Spinal cord (tissue), 10 donors: ENCODE measurements around the gene DCAF8. TPM values are rescaled to one million over a fixed set of nuclear protein-coding genes. Genes with fewer than 3 reads are reported as not detected.

ENCODE experiments used
- DNase-seq, 6 donors: peaks; one replicate each; pipeline versions ENCODE4 v3.0.0 to v3.0.0-alpha.2; 2013 to 2015; ENCODE audit warnings: low spot score in 6 of 6, low read depth in 4 of 6
- H3K27ac ChIP-seq: one replicate; pipeline ENCODE4 v1.5.1; 2013; ENCODE audit warnings: low read depth, low read length, control low read depth
- H3K27me3 ChIP-seq: one replicate; pipeline ENCODE4 v1.6.1; 2013; ENCODE audit warnings: low read length; ENCODE audit not compliant: control insufficient read depth, insufficient read depth
- H3K36me3 ChIP-seq: one replicate; pipeline ENCODE4 v1.6.1; 2013; ENCODE audit warnings: low read length; ENCODE audit not compliant: control insufficient read depth, insufficient read depth
- H3K4me1 ChIP-seq: one replicate; pipeline ENCODE4 v1.6.1; 2013; ENCODE audit warnings: low read length; ENCODE audit not compliant: control insufficient read depth, insufficient read depth
- H3K4me3 ChIP-seq: one replicate; pipeline ENCODE4 v1.5.1; 2013; ENCODE audit warnings: low read depth, low read length, control low read depth
- H3K9me3 ChIP-seq: one replicate; pipeline ENCODE4 v1.6.1; 2013; ENCODE audit warnings: low read length; ENCODE audit not compliant: control insufficient read depth, insufficient read depth
- WGBS: methylation state at CpG from one replicate; pipeline ENCODE4 v1.1.5; 2013; ENCODE audit warnings: missing lambda C conversion rate; ENCODE audit not compliant: insufficient coverage; 5-methylcytosine and 5-hydroxymethylcytosine counted together
- polyA plus RNA-seq, 2 donors: library from polyadenylated mRNA; unstranded; fragments of 120-200 nt; gene quantifications; one replicate each; pipeline ENCODE4 v1.2.1, GENCODE V29; 2013; ENCODE audit not compliant: insufficient read length in 2 of 2
- total RNA-seq, 2 donors: library from RNA; depleted of rRNA in 1 of 2; stranded (reverse); fragments of 120-200 nt in 1 of 2; fragments of >200 nt in 1 of 2; gene quantifications; one replicate each; pipeline versions ENCODE4 v1.2.3 to v1.2.4, GENCODE V29; 2013 to 2014
- donor health status: healthy.

Gene DCAF8
- total and polyA plus RNA-seq, 4 donors = 87.6 to 179 (median 146) TPM

DNA sequence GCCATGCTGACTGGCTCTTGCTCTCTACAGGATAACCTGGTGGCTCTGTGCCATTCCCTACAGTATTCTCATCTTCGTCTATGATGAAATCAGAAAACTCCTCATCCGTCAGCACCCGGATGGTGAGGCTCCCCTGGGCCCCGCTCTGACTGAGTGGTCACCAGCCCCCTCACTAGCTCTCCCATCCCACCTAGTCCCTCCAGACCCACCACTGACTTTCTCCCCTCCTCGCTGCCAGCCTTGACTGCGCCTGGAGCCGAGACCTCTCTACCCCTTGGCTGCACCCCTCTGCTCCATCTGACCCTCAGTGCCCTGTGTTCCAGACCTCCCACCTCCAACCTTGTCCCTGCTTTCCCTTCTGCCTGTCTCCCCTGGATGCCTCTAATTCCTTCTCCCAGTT is 76.1 kb downstream of the DCAF8 start:
- H3K27me3 ChIP-seq = no peaks in the 10 kb centered on the region
- H3K27ac ChIP-seq = no peak overlapping the region
- H3K4me1 ChIP-seq = peaks cover 17% of the 10 kb centered on the region
- no peaks in the 10 kb centered on the region for H3K36me3 ChIP-seq
- DNase-seq = no peak
- 97% methylated on average over 7 of the region's 7 CpGs for WGBS
- no peaks in the 10 kb centered on the region for H3K9me3 ChIP-seq
- H3K4me3 ChIP-seq = no peak overlapping the region

DNA sequence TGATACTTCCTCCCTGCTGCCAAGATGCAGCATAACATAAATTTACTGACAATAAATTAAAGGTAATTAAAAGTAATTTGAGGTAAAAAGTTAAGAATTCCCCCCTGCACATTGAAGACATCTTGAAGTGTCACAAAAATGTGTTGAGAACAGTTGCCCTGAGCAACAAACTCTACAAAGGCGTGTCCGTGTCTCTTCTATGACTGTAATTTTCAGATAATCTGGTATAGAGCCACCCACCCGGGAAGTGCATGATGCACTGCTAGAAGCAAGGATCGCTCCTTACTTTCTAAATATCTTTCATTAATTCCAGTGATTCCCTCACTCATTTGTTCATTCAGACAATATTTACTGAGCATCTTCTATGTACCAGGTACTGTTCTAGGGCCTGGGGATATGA is 83.0 kb downstream of the DCAF8 start:
- WGBS = 97% methylated on average over 4 of the region's 4 CpGs
- Histone ChIP-seq H3K4me3 (no peak overlapping the region), H3K36me3 (no peaks in the 10 kb centered on the region), H3K27ac (no peak overlapping the region), H3K9me3 (no peaks in the 10 kb centered on the region), H3K4me1 (no peaks in the 10 kb centered on the region), H3K27me3 (no peaks in the 10 kb centered on the region)
- DNase-seq = no peak

DNA sequence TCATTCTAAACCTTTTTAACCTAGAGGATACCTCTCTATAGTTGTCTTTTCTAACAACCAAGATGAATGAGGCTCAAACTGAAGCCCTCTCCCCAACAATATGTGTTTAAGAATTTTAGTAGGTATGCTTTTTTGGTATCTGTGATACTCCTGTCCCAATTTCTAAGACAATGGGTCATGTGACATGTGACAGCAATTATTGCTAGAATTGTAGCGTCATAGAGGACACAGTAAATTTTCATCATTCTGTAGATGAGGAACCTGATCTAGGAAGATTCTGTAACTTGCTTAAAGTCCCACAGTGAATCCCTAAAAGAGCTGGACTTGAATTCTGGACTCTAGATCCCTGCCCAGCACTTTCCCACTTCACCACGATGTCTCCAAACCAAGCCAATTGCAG is 83.6 kb downstream of the DCAF8 start:
- H3K4me1 ChIP-seq = no peaks in the 10 kb centered on the region
- WGBS = 83% methylated on average over 1 of the region's 2 CpGs
- H3K27me3 ChIP-seq = no peaks in the 10 kb centered on the region
- H3K36me3 ChIP-seq = no peaks in the 10 kb centered on the region
- no peak for DNase-seq
- H3K27ac ChIP-seq = no peak overlapping the region
- no peaks in the 10 kb centered on the region for H3K9me3 ChIP-seq
- no peak overlapping the region for H3K4me3 ChIP-seq

DNA sequence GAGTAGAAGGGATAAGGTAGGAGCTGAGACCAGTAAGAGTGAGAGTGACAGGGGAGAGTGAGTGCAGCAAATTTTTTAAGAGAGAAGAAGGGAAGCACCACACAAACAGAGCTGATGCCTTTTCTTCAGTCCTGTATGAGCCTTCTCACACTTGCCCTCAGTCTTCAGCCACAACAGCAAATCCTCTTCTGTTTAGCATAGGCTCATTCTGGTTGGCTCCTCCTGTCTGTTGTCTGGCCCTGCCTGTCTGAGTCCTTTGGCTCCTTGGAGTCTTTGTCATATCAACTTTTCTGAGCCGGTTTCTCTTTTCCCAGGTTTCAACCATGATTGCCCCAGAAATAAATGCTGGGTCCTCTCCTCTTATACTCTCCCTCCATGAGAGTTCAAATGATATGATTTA is 84.7 kb downstream of the DCAF8 start:
- DNase-seq = no peak
- H3K4me3 ChIP-seq = no peak overlapping the region
- 80% methylated on average over 1 of the region's 1 CpG for WGBS
- no peaks in the 10 kb centered on the region for H3K27me3 ChIP-seq
- no peaks in the 10 kb centered on the region for H3K9me3 ChIP-seq
- H3K4me1 ChIP-seq = no peaks in the 10 kb centered on the region
- H3K36me3 ChIP-seq = no peaks in the 10 kb centered on the region
- H3K27ac ChIP-seq = no peak overlapping the region

DNA sequence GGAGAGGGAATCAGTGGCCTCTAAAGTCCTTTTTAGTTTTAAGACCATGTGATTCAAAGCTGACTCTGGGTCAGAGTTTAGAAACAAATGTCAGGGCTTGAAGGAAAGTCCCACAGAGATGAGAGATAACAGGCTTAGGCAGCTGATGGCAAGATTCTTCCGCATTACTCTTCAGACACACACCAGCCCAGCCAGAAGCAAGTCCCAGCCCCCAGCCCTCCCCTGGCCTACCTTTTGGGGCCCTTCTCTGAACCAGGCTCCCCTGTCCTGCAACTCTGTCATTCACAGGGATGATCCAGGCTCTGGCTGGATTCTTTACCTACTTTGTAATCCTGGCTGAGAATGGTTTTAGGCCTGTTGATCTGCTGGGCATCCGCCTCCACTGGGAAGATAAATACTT is 85.1 kb downstream of the DCAF8 start:
- Histone ChIP-seq H3K4me3 (no peak overlapping the region), H3K9me3 (no peaks in the 10 kb centered on the region), H3K27me3 (no peaks in the 10 kb centered on the region), H3K36me3 (no peaks in the 10 kb centered on the region), H3K4me1 (no peaks in the 10 kb centered on the region), H3K27ac (no peak overlapping the region)
- WGBS = 85% methylated on average over 2 of the region's 2 CpGs
- DNase-seq = no peak

DNA sequence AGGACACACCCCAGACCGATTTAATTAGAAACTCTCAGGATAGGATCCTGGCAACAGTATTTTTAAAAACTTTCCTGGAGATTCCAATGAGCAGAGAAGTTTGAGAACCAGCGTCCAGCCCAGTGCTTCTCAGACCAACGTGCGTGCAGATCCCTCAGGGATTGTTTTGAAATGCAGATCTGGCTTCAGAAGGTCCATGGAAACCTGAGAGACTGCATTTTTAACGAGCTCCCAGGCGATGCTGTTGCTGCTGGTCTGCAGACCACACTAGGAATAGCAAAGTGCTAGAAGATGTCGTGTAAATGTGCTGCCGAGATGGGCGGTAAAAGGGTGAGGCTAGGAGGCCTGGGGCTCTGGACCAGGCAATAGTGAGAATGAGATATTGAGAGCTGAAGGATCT is 90.4 kb downstream of the DCAF8 start:
- Histone ChIP-seq H3K4me3 (no peak overlapping the region), H3K9me3 (no peaks in the 10 kb centered on the region), H3K27ac (no peak overlapping the region), H3K4me1 (peaks cover 16% of the 10 kb centered on the region), H3K27me3 (no peaks in the 10 kb centered on the region), H3K36me3 (no peaks in the 10 kb centered on the region)
- peak in 2 of 6 donors; percentile 24 to 32 for DNase-seq
- 24% methylated on average over 9 of the region's 9 CpGs for WGBS

DNA sequence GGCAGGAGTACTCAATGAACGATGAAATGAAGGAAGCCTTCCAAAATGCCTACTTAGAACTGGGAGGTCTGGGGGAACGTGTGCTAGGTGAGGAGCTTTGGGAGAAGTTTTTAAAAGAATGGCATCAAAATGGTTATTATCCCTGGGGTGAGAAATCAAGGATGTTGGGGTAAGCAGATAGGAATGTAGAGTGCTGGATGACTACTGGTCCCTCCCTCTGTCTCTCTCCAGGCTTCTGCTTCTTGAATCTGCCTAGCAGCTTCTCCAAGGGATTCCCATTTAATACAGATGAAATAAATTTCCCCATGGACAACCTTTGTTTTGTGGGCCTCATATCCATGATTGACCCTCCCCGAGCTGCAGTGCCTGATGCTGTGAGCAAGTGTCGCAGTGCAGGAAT is 91.0 kb downstream of the DCAF8 start:
- no peak overlapping the region for H3K27ac ChIP-seq

DNA sequence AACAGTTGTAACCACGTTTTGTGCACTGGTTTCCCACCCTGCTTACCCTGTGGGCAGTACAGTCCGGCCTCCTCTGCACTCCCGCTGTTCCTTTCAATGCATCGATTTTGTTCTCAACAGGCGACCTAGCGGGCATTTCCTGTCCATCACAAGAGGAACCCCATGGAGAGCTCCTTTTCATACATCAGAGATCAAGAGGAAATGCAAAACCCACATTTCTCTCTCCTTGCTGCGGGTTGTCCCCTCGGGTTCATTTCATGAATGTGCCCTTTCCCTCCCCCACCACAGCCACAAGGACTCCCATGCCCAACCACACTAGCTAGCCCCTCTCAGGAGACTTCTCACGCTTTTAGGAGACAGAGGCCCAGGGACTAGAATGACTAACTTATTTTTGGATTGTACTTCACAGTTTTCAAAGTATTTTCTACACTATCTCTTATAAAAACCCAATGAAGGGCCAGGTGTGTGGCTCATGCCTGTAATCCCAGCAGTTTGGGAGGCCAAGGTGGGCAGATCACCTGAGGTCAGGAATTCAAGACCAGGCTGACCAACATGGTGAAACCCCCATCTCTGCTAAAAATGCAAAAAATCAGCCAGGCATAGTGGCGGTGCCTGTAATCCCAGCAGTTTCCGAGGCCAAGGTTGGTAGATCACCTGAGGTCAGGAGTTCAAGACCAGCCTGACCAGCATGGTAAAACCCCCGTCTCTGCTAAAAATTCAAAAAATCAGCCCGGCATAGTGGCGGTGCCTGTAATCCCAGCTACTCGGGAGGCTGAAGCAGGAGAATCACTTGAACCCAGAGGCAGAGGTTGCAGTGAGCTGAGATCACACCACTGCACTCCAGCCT is 92.6 kb downstream of the DCAF8 start:
- H3K27ac ChIP-seq = peak overlapping the region; percentile 0
- H3K27me3 ChIP-seq = no peaks in the 10 kb centered on the region
- DNase-seq = peak in 2 of 6 donors; percentile 75 to 77
- no peak overlapping the region for H3K4me3 ChIP-seq
- H3K9me3 ChIP-seq = no peaks in the 10 kb centered on the region
- H3K4me1 ChIP-seq = peaks cover 16% of the 10 kb centered on the region
- WGBS = 34% methylated on average over 14 of the region's 15 CpGs
- H3K36me3 ChIP-seq = no peaks in the 10 kb centered on the region

More for the DNA sequence above, 91.0 kb downstream of the DCAF8 start:
- H3K27me3 ChIP-seq = no peaks in the 10 kb centered on the region
- WGBS = 73% methylated on average over 2 of the region's 4 CpGs
- no peaks in the 10 kb centered on the region for H3K36me3 ChIP-seq
- H3K4me1 ChIP-seq = peaks cover 16% of the 10 kb centered on the region
- H3K4me3 ChIP-seq = no peak overlapping the region
- no peaks in the 10 kb centered on the region for H3K9me3 ChIP-seq
- DNase-seq = no peak

DNA sequence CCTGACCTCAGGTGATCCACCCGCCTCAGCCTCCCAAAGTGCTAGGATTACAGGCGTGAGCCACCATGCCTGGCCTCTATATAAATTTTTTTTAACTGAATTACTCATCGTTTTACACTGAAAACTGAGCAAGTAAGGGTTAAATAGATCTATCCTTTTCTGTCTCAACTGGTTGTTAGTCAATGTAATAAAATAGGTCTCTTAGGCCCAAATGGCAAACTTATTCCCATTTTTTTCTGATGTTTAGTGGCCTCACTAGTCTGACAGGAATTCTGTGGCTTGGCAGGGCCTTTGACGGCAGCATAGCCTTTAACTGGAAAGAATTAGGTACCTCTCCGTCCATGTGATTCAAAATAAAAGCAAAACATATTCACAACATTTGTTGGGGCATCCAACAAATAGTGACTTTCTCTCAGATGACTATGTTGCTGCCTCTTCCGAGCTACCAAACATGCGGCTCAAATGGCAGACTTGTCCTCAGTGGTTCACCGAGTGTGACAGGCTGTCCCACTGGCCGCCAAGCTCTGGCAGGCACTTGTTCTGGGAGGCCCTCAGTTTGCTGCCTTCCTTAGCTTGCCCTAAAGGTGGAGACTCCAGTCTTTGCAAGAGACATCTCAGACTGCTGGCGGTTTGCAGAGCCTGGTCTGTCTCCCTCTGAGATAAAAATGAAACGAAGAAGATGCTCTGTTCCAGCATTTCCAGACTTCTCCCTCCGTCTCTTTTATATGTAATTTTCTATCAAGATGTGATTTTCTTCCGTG is 93.6 kb downstream of the DCAF8 start:
- peak in 2 of 6 donors; percentile 43 to 44 for DNase-seq
- Histone ChIP-seq H3K4me1 (peaks cover 16% of the 10 kb centered on the region), H3K9me3 (no peaks in the 10 kb centered on the region), H3K27me3 (no peaks in the 10 kb centered on the region), H3K4me3 (no peak overlapping the region), H3K36me3 (no peaks in the 10 kb centered on the region), H3K27ac (peak overlapping the region; percentile 0)
- WGBS = 55% methylated on average over 7 of the region's 13 CpGs
